ENCODE results near the gene CEND1. TPM values are rescaled to one million over a fixed set of nuclear protein-coding genes. Genes with fewer than 3 reads are reported as not detected.

The CEND1 gene
- total and polyA plus RNA-seq, 2 donors from 2014 or later = 0.16 to 3.6 TPM

DNA sequence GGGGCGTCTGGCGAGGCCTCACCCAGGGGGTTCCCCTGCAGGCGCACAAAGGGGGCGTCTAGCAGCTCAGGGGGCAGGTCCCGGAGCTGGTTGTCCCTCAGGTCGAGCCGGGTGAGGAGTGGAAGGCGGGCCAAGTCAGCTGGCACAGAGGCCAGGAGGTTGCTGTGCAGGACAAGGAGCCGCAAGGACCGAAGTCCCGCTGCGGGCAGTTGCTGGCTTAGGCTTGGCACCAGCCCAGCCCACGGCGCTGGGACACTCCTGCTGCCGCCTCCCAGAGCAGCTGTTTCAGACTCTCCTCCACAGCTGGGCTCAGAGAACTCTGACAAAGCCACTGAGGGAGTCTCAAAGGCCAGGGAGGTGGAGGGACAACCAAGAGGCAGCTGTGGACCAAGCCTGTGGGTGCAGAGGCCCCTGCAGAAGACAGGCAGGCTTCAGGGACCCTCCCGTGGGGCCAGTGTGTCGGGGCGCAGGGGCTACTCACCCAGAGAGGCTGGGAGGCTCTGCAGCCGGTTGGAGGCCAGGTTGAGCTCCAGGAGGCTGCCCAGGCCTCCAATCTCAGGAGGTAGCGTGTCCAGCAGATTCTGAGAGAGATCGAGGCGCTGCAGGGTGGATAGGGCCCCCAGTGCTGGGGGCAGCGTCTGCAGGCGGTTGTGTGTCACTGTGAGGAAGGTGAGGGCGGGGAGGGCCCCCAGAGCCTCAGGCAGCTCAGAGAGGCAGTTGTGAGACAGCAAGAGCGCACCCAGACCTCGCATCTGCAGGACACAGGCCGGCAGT is 13.0 kb upstream of the CEND1 start:
- intact Hi-C loops (cut with DNase I) = no loop called here
- peaks cover 0 to 14% (median 4%) of the 10 kb centered on the region in 3 donors for H3K4me1 ChIP-seq (ENCODE audit: control insufficient read depth in 2 of 3, insufficient read depth in 2 of 3, low read depth in 1 of 3, low read length in 3 of 3)
- H3K4me3 ChIP-seq (ENCODE audit: low read length in 3 of 3) = no peak overlapping the region
- no peak overlapping the region for H3K9ac ChIP-seq (ENCODE audit: low read length in 3 of 3)
- FAIRE-seq = no peak
- no peak overlapping the region for H3K27ac ChIP-seq (ENCODE audit: low read depth in 2 of 2, low read length in 2 of 2)
- no peak for DNase-seq
- TF ChIP-seq, protein P1, sequence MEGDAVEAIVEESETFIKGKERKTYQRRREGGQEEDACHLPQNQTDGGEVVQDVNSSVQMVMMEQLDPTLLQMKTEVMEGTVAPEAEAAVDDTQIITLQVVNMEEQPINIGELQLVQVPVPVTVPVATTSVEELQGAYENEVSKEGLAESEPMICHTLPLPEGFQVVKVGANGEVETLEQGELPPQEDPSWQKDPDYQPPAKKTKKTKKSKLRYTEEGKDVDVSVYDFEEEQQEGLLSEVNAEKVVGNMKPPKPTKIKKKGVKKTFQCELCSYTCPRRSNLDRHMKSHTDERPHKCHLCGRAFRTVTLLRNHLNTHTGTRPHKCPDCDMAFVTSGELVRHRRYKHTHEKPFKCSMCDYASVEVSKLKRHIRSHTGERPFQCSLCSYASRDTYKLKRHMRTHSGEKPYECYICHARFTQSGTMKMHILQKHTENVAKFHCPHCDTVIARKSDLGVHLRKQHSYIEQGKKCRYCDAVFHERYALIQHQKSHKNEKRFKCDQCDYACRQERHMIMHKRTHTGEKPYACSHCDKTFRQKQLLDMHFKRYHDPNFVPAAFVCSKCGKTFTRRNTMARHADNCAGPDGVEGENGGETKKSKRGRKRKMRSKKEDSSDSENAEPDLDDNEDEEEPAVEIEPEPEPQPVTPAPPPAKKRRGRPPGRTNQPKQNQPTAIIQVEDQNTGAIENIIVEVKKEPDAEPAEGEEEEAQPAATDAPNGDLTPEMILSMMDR (IDR thresholded peaks at IDR 0.05; ENCODE audit: borderline replicate concordance, extremely low read depth, insufficient read depth) = no peak
- no peaks in the 10 kb centered on the region for H3K27me3 ChIP-seq (ENCODE audit: control insufficient read depth, insufficient read depth, low read length)
- H3K9me3 ChIP-seq (ENCODE audit: control insufficient read depth in 2 of 3, insufficient read depth in 1 of 3, low read length in 3 of 3) = no peaks in the 10 kb centered on the region
- H3K36me3 ChIP-seq (ENCODE audit: control insufficient read depth in 2 of 3, insufficient read depth in 3 of 3, low read length in 3 of 3) = no peaks in the 10 kb centered on the region

DNA sequence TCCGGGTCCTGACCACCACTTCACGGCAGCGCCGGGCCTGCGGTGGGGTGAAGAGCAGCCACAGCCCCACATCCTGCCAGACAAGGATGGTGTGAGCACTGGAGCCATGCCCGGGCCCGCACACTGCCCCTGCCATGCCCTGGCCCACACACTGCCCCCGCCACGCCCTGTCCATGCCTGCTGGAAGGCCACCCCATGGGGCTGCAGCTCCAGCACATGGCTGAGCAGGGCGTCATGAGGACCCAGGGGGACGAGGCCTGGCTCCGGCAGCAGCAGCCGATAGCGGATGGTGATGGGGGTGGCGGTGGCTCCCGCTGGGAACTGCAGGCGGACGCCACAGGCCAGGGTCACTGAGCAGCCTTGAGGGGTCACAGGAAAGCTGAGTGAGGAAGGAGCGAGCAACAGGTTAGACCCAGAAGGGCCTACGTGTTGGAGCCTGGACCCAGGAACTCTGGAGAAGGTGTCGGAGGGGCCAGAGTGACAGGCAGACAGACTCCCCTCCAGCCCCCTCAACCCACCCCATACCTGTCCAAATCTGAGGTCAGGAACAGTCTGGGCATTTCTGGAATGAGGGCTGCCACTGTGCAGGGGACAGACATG is 12.2 kb upstream of the CEND1 start:
- no peak for DNase-seq
- Histone ChIP-seq H3K36me3 (ENCODE audit: control insufficient read depth in 2 of 3, insufficient read depth in 3 of 3, low read length in 3 of 3) (no peaks in the 10 kb centered on the region), H3K27me3 (ENCODE audit: control insufficient read depth, insufficient read depth, low read length) (no peaks in the 10 kb centered on the region), H3K4me3 (ENCODE audit: low read length in 3 of 3) (no peak overlapping the region), H3K4me1 (ENCODE audit: control insufficient read depth in 2 of 3, insufficient read depth in 2 of 3, low read depth in 1 of 3, low read length in 3 of 3) (peaks cover 0 to 14% (median 4%) of the 10 kb centered on the region in 3 donors), H3K27ac (ENCODE audit: low read depth in 2 of 2, low read length in 2 of 2) (no peak overlapping the region), H3K9me3 (ENCODE audit: control insufficient read depth in 2 of 3, insufficient read depth in 1 of 3, low read length in 3 of 3) (no peaks in the 10 kb centered on the region), H3K9ac (ENCODE audit: low read length in 3 of 3) (no peak overlapping the region)
- TF ChIP-seq, protein P1 (IDR thresholded peaks at IDR 0.05; ENCODE audit: borderline replicate concordance, extremely low read depth, insufficient read depth) = no peak
- intact Hi-C loops (cut with DNase I) = no loop called here
- FAIRE-seq = no peak

DNA sequence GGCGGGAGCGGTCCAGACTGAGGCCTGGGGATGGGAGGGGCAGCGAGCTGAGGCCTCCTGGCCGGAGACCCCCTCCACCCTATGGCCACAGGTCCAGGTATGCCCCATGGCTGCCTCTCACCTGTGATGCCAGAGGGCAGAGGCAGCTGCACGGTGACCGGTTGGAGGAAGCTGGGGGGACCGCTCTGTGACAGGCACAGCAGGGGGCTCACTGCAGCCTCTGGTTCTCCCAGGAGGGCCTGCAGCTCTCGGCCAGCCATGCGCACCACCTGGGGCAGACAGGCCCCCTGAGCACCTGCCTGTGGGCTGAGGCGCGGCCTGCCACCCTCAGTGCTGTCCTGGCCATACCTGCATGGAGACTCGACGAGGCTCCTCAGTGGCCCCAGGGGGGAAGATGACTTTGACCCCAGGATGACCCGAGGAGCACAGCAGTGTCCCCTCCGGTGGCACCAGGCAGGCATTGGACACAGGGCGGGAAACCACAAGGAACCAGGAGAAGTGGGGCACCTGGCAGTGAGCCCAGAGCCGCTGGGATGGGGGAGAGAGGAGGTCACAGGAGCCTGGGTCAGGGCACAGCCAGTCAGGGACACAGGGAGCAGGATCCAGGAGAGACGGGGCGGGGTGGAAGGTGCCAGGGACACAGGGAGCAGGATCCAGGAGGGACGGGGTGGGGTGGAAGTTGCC is 11.3 kb upstream of the CEND1 start:
- H3K9ac ChIP-seq (ENCODE audit: low read length in 3 of 3) = no peak overlapping the region
- FAIRE-seq (no peak), DNase-seq (no peak)
- no peaks in the 10 kb centered on the region for H3K36me3 ChIP-seq (ENCODE audit: control insufficient read depth in 2 of 3, insufficient read depth in 3 of 3, low read length in 3 of 3)
- peaks cover 0 to 23% (median 12%) of the 10 kb centered on the region in 3 donors for H3K4me1 ChIP-seq (ENCODE audit: control insufficient read depth in 2 of 3, insufficient read depth in 2 of 3, low read depth in 1 of 3, low read length in 3 of 3)
- no peaks in the 10 kb centered on the region for H3K27me3 ChIP-seq (ENCODE audit: control insufficient read depth, insufficient read depth, low read length)
- intact Hi-C loops (cut with DNase I) = no loop called here
- H3K4me3 ChIP-seq (ENCODE audit: low read length in 3 of 3) = no peak overlapping the region
- TF ChIP-seq, protein P1 (IDR thresholded peaks at IDR 0.05; ENCODE audit: borderline replicate concordance, extremely low read depth, insufficient read depth) = no peak
- no peak overlapping the region for H3K27ac ChIP-seq (ENCODE audit: low read depth in 2 of 2, low read length in 2 of 2)
- H3K9me3 ChIP-seq (ENCODE audit: control insufficient read depth in 2 of 3, insufficient read depth in 1 of 3, low read length in 3 of 3) = no peaks in the 10 kb centered on the region

All from kidney (tissue), 14 donors.